ENCODE data around the gene EVX1. TPM values are rescaled to one million over a fixed set of nuclear protein-coding genes. Genes with fewer than 3 reads are reported as not detected.

Gene EVX1
- total RNA-seq, 1 experiment from 2014 or later, result not detected

DNA sequence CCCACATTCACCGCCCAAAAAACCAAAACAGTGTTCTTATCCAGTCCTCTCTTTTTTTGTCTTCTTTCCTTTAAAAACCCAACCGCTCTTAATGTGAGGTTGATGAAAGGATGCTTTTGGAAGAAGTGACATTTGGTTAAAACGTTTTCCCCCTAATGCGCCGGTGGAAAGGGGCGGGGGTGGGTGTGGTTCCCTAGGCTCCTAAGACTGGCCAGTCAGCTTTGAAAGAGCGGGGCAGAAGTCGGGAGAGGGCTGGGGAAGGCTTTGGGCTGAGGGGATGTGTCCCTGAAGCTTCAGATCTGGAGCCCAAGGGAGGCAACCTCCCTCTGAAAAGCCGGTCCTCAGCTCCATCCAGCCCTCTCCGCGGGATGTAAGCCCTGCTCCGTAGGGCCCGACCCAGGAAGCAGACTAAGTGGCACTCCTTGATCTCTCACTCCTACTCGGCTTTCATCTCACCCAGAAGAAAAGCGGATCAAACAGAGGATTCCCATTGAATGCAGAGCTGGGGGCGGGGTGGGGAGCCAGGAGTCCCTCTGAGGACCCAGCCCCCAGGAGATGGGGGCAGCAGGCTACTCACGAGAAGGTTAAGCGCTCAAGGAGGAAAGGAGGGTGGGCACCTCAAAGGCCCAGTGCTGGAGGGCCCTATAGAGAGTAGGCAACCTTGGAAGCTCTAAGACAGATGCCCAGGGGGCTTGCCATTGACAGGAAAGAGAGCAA lies 2.4 kb upstream of the EVX1 start:
- Histone ChIP-seq H3K23me2 (ENCODE audit: insufficient read length, low read depth, low read length, poor library complexity, severe bottlenecking) (peaks cover 12% of the 10 kb centered on the region), H3K23ac (ENCODE audit: insufficient read length, low read depth, low read length) (no peak overlapping the region), H3K9me3 (ENCODE audit: control insufficient read depth, low read depth, low read length) (no peaks in the 10 kb centered on the region), H3K14ac (ENCODE audit: insufficient read depth, low read length) (no peak overlapping the region; the same call in 1 of the 2 replicates), H2AK5ac (ENCODE audit: insufficient read length, low read length) (no peak overlapping the region), H2AFZ (ENCODE audit: low read length) (no peak overlapping the region), H3K9ac (ENCODE audit: extremely low read depth, insufficient read length, low read length) (no peak overlapping the region), H2BK20ac (ENCODE audit: low read depth, low read length, poor library complexity, severe bottlenecking) (no peak overlapping the region), H3K4me2 (ENCODE audit: insufficient read depth, insufficient read length, low read length) (no peak overlapping the region), H4K91ac (ENCODE audit: insufficient read length, low read depth, low read length) (no peak overlapping the region), H3K56ac (ENCODE audit: insufficient read length, low read depth, low read length) (no peak overlapping the region), H3K79me2 (ENCODE audit: insufficient read depth, low read length) (no peaks in the 10 kb centered on the region), H3T11ph (ENCODE audit: low read length) (no peak overlapping the region), H2BK12ac (ENCODE audit: insufficient read length, low read depth, low read length) (no peak overlapping the region), H3K27ac (ENCODE audit: insufficient read length, low read depth, low read length) (no peak overlapping the region), H3K4me1 (ENCODE audit: insufficient read depth, low read length) (no peaks in the 10 kb centered on the region), H2BK15ac (ENCODE audit: low read depth, low read length) (no peak overlapping the region), H2BK120ac (ENCODE audit: low read depth, low read length, poor library complexity, severe bottlenecking) (no peak overlapping the region), H3K79me1 (ENCODE audit: insufficient read depth, low read depth, low read length, poor library complexity, severe bottlenecking) (no peaks in the 10 kb centered on the region), H3K27me3 (ENCODE audit: insufficient read depth, low read length) (peaks cover 97% of the 10 kb centered on the region), H4K8ac (replicated peaks; ENCODE audit: insufficient read length, low read depth, low read length) (no peak overlapping the region), H4K20me1 (ENCODE audit: control insufficient read depth, insufficient read depth, insufficient read length) (peaks cover 2% of the 10 kb centered on the region), H3K18ac (ENCODE audit: insufficient read length, low read depth, low read length) (no peak overlapping the region), H4K5ac (ENCODE audit: insufficient read length, low read depth, low read length) (no peak overlapping the region), H3K4ac (ENCODE audit: low read depth, low read length) (no peak overlapping the region), H2BK5ac (ENCODE audit: insufficient read length, low read length) (no peak overlapping the region)
- 0 out of 7 replicates have a peak, but pooled peaks cover 0 to 1% (median 0%) of the 10 kb centered on the region in 3 experiments for H3K36me3 Mint-ChIP-seq (ENCODE audit: insufficient read depth in 1 of 3, low read depth in 3 of 3)
- DNase-seq, result peak; percentile 37
- no peak overlapping the region for H3K27ac Mint-ChIP-seq
- WGBS (ENCODE audit: extremely low coverage, insufficient read length, low lambda C conversion rate), result no CpG with 5 or more reads among the region's 18 CpGs
- H3K4me3 Mint-ChIP-seq, result peak overlapping the region in 1 of 2 experiments; percentile 60; a peak in 1 of 5 replicates
- H3K4me1 Mint-ChIP-seq, result peaks cover 40 to 59% of the 10 kb centered on the region in 2 experiments
- TF ChIP-seq, protein P1, sequence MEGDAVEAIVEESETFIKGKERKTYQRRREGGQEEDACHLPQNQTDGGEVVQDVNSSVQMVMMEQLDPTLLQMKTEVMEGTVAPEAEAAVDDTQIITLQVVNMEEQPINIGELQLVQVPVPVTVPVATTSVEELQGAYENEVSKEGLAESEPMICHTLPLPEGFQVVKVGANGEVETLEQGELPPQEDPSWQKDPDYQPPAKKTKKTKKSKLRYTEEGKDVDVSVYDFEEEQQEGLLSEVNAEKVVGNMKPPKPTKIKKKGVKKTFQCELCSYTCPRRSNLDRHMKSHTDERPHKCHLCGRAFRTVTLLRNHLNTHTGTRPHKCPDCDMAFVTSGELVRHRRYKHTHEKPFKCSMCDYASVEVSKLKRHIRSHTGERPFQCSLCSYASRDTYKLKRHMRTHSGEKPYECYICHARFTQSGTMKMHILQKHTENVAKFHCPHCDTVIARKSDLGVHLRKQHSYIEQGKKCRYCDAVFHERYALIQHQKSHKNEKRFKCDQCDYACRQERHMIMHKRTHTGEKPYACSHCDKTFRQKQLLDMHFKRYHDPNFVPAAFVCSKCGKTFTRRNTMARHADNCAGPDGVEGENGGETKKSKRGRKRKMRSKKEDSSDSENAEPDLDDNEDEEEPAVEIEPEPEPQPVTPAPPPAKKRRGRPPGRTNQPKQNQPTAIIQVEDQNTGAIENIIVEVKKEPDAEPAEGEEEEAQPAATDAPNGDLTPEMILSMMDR (conservative IDR thresholded peaks at IDR 0.05), result no peak
- peaks cover 98% of the 10 kb centered on the region for H3K27me3 Mint-ChIP-seq (ENCODE audit: low read depth)
- peaks cover 2 to 6% of the 10 kb centered on the region in 2 experiments; a peak in 3 of 5 replicates for H3K9me3 Mint-ChIP-seq
